WTC11 (cell line): ENCODE results near the gene TCN2.

Experiments
- CTCF ChIP-seq: fragments of 200-600 bp; IDR thresholded peaks from 2 replicates; pipeline ENCODE4 v1.8.0; 2022; ENCODE audit warnings: antibody characterized with exemption
- KAT7 ChIP-seq: sonication (generic); formaldehyde crosslinking; IDR thresholded peaks from 2 replicates; pipeline ENCODE4 v1.8.1; 2023; ENCODE audit warnings: missing genetic modification reagents, mild to moderate bottlenecking, borderline replicate concordance

GRCh38 chr22:30572840-30573593 is 34.0 kb upstream of the TCN2 start:
- TF ChIP-seq KAT7 (no peak), CTCF (no peak)
